ENCODE results near the gene SELENOW.
"Not testable (repeated sequence)": the region's sequence is repeated elsewhere in the genome, so short reads cannot be mapped to it uniquely, and the experiment has no call there.

The SELENOW gene

DNA sequence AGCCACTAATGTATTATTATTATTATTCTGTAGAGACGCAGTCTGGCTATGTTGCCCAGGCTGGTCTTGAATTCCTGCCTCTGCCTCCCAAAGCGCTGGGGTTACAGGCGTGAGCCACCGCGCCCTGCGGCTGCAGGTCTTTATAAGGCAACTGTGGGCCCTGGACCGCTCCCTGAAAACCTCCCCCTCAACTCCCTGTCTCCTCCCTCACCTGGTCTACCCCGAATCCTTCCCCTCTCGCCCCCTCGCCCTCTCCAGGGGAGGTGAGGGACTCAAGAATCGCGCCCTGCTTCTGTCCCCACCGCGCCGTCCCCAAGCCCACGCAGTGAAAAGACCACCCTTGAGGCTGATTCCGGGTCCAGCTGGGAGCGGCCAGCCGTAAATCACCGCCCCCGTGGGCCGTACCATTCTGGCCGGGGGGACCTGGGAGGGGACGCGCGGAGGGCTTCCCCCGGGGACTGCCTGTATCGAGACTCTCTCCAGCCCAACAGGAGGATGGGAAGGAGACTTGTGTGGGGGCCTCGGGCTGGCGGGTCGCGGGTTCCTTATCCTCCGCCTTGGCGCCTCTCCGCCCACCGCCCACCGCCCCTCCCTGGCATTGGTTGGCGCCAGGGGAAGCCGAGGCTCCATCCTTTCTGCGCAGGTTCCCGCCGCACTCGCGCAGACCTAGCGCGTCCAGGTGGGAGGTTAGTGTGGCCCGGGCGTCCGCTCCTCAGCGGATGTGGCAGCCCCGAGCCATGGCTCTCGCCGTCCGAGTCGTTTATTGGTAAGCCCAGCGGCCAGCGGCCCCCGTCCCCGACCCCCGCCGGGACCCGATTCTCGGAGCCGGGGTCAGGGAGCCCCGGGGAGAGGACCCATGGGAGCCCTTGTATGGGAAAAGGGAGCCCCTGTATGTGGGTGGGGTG is at the start of gene SELENOW:
SELENOW (plus strand) TSS at position 655 of the 905 bp plus-strand sequence; CDS start at position 738, 83 bp downstream.
- in situ Hi-C loops (cut with MboI; ENCODE audit: low sequenced_read_pairs), result no loop called here

DNA sequence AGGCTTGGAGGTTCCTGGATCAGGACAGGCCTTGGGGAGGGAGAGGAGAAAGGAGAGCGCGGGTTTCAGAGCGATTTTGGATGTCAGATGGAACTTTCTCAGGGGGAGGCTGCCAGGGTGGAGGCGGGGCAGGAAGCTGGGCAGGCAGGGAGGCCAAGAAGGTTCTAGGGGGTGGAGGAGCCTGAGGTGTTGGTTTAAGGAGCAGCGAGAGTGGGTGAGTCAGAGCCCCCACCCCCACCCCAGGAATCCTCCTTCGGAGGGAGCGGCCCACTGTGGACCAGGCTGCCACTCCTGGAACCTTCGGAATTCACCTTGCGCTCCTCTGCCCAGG is 49.1 kb upstream of the SELENOW start:
- in situ Hi-C loops (cut with MboI; ENCODE audit: low sequenced_read_pairs), result no loop called here

DNA sequence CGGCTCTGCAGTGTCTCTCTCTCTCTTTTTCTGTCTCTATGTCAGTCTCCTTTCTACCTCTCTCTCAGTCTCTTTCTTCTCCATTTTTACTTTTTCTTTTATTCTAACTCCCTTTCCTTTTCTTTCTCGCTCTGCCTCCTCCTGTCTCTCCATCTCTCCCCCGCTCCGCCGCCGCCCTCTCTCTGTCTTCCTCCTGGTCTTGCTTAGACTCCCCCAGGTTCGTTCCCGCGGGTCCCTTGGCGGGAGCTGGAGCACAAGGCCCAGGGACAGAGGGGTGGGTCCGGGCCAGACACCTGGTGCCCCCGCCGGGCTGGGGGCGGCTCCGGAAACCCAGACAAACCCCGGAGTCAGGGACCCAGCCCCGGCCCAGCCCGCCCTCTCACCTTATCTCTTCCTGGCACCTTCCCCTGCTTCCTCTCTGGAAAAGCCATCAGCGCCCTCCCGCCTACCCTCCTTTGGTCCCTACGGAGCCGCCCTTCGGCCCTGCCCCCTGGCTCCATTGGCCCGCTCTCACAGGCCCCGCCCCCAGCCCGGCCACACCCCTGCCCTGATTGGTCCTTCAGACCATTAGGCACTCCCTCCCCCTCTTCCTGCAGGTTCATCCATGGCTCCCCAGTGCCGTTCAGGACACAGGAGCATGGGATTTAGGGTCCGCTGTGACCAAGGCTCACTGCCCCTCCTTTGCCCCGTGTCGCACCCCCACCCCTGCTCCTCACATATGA is 48.5 kb upstream of the SELENOW start:
- in situ Hi-C loops (cut with MboI; ENCODE audit: low sequenced_read_pairs), result no loop called here

DNA sequence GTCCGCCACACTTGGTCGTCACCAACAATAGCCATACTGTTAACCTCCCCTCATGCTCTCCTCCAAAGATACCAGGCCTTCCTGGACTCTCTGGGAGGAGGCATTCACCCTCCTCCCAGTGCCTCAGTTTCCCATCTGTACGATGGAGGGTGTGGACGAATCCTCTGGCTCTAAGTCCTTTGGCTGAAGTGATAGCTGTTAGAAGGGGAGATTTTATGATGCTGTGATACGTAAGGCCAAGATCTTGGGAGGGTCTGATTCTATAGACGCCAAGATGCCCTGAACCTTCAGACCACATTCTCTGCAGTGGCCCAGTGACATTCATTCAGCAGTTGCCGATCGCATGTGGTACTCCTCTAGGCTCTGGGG is 48.0 kb upstream of the SELENOW start:
- in situ Hi-C loops (cut with MboI; ENCODE audit: low sequenced_read_pairs), result no loop called here

DNA sequence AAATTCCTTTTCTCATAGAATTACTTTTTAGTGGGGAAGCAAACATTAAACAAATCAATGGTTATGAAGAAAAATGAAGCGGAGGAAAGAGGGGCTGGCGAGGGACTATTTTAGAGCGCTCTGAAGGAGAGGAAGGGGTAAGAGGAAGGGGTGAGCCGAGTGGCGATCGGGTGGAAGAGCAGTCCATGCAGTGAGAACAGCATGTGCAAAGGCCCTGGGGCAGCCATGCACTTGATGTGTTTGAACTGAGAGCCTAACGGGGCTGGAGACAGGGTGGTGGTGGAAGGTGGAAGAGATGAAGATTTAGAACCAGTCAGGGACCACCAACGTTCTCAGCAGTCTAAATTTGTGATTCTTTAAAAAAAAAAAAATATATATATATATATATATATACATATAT is 47.6 kb upstream of the SELENOW start:
- in situ Hi-C loops (cut with MboI; ENCODE audit: low sequenced_read_pairs), result no loop called here

DNA sequence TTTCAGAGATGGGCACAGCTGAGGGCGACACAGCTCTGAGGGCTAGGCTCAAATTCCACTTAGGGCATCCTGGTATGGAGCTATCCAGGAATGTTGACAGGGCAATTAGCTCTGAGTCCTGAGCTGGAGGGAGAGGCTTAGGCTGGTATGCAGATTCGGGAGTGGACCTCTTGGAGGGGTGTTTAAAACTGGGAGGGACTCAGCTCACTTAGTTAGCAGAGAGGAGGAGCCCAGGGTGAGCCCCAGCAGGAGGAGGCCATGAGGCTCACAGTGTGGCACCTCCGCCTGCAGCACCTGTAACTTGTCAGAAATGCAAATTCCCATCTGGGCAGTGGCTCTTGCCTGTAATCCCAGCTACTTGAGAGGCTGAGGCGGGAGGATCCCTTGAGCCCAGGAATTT is 43.4 kb upstream of the SELENOW start:
- in situ Hi-C loops (cut with MboI; ENCODE audit: low sequenced_read_pairs), result no loop called here

DNA sequence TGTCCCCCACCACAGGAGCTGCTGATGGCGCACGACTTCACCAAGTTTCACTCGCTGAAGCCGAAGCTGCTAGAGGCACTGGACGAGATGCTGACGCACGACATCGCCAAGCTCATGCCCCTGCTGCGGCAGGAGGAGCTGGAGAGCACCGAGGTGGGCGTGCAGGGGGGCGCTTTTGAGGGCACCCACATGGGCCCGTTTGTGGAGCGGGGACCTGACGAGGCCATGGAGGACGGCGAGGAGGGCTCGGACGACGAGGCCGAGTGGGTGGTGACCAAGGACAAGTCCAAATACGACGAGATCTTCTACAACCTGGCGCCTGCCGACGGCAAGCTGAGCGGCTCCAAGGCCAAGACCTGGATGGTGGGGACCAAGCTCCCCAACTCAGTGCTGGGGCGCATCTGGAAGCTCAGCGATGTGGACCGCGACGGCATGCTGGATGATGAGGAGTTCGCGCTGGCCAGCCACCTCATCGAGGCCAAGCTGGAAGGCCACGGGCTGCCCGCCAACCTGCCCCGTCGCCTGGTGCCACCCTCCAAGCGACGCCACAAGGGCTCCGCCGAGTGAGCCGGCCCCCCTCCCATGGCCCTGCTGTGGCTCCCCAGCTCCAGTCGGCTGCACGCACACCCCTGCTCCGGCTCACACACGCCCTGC is 37.5 kb upstream of the SELENOW start:
- in situ Hi-C loops (cut with MboI; ENCODE audit: low sequenced_read_pairs), result no loop called here

DNA sequence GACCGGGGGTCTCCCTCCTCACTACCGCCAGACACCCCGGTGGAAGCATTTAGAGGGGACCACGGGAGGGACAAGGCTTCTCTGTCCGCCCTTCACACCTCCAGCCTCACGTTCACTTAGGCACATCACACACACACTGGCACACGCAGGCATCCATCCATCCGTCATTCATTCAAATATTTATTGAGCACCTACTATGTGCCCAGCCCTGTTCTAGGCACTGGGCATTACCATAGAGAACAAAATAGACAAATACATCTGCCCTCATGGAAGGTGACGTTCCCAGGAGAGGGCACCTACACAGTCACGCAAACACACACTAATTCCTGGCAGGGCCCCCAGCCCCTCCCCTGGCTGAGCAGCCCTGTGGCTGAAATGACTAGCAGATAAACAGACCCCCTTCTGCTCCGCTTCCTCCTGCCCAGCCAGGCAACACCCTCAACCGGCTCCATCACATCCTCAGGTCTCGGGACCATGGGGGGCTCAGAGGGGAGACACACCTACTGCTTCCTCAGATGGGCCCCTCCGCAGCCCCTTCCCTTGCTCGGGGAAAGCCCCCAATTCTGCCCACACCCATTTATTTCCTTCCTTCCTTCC is 36.9 kb upstream of the SELENOW start:
- in situ Hi-C loops (cut with MboI; ENCODE audit: low sequenced_read_pairs), result no loop called here

DNA sequence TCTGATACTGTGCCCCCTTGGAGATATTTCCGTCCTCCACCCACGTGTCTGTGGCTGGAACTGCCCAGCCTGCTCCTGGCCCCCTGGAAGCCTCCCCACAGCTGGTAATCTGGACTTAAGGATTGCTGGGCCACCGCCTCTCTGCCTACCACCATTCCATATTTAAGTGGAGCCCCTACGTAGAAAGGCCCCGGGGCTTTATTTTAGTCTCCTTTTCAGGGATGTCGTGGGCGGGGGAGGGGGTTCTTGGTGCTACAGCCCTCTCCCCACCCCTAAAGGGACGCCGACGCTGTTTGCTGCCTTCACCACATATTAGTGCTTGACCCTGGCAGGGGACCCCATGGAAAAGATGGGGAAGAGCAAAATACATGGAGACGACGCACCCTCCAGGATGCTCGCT is 35.9 kb upstream of the SELENOW start:
- in situ Hi-C loops (cut with MboI; ENCODE audit: low sequenced_read_pairs), result no loop called here

DNA sequence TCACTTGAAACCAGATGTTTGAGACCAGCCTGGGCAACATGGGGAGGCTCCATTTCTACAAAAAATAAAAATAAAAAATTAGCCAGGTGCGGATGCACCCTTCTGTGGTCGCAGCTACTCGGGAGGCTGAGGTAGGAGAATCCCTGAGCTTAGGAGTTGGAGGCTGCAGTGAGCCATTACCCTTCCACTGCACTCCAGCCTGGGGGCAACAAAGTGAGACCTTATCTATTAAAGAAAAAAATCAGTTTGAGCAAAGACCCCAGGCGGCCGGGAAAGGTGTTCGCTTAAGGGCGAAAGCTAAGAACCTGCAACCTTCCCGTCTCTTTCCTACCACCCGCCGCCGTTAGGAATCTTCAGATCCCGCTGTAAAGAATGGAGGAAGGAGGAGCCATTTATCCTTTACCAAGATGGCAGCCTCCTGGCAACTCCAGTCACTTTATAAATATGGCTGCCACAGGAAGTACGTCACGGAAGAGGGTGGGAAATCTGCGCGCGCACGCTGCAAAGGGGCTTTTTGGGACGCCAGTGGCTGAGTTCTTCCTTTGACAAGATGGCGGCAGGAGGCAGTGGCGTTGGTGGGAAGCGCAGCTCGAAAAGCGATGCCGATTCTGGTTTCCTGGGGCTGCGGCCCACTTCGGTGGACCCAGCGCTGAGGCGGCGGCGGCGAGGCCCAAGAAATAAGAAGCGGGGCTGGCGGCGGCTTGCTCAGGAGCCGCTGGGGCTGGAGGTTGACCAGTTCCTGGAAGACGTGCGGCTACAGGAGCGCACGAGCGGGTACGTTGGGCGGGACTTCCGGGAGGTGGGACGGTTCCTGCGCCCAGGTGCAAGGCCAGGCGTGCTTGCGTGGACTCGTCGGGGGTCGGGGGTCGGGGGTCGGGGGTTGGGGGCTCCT is 33.2 kb upstream of the SELENOW start, which contains the start of gene NOP53:
NOP53 (plus strand) TSS at position 537 of the 892 bp plus-strand sequence; CDS start at position 551, 14 bp downstream.
- in situ Hi-C loops (cut with MboI; ENCODE audit: low sequenced_read_pairs), result no loop called here

DNA sequence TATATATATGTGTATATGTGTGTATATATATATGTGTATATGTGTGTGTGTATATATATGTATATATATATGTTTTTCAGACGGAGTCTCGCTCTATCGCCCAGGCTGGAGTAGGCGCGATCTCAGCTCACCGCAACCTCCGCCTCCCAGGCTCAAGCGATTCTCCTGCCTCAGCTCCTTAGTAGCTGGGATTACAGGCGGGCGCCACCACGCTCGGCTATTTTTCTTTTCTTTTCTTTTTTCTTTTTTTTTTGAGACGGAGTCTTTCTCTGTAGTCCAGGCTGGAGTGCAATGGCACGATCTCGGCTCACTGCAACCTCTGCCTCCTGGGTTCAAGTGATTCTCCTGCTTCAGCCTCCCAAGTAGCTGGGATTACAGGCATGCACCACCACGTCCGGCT is 32.4 kb upstream of the SELENOW start:
- in situ Hi-C loops (cut with MboI; ENCODE audit: low sequenced_read_pairs), result not testable (repeated sequence)

DNA sequence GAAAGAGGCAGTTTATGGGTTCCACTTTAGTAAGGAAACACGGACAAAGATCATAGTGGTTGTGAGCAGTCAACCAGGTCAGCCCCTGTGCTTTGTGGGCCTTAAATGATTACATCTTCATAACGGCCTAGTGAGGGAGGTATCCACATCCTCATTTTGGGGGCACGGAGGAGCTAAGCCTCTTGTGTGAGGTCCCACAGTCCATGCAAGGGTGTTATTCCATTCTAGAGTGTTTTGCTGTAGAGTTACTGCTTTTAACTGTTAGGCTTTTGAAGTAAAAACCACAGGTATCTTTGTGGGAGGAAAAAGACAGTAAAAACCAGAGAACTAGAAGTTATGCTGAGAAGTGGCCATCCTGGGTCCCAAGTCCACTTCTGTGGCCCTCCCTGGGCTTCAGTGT is 29.2 kb upstream of the SELENOW start:
- in situ Hi-C loops (cut with MboI; ENCODE audit: low sequenced_read_pairs), result no loop called here

DNA sequence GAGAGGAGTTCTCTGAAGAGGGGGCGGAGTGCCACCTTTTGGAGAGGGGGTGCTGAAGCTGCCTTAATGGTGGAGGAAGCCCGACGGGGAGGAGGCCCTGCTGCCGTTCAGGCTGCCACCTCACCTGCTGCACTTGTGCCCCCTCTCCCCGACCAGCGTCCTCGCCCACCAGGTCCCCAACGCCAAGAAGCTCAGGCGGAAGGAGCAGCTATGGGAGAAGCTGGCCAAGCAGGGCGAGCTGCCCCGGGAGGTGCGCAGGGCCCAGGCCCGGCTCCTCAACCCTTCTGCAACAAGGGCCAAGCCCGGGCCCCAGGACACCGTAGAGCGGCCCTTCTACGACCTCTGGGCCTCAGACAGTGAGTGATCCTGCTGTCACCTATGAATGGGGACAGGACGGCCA is 27.8 kb upstream of the SELENOW start:
- in situ Hi-C loops (cut with MboI; ENCODE audit: low sequenced_read_pairs), result no loop called here

DNA sequence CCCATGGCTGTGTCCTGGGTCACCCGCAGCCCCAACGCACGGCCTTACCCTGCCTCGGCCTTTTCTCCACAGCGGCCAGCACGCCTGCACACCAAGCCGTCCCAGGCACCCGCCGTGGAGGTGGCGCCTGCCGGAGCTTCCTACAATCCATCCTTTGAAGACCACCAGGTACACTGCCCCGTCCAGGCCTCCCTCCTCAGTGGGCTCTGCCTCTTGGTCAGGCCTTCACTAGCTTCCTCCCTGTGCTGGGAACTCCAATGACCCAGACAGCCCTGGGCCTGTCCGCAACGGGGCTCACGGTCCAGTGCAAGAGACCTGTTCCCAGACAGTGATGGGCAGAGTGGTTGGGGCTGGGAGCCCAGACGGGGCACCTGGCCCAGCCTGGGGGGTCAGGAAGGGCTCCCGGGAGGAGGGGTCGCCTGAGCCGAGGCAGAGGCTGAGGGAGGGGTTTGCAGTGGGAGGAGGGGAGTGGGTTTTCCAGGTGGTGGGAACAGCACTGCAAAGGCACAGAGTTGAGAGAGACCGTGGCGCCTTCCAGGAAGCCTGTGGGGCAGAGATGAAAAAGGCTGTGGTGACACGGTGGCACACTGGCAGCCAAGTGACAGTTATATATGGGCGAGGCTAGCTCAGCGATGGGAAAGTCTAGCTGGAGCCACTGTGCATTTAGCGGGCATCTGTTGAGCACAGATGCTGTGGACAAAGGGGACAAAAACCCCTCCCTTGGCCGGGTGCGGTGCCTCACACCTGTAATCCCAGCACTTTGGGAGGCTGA is 25.9 kb upstream of the SELENOW start:
- in situ Hi-C loops (cut with MboI; ENCODE audit: low sequenced_read_pairs), result no loop called here

DNA sequence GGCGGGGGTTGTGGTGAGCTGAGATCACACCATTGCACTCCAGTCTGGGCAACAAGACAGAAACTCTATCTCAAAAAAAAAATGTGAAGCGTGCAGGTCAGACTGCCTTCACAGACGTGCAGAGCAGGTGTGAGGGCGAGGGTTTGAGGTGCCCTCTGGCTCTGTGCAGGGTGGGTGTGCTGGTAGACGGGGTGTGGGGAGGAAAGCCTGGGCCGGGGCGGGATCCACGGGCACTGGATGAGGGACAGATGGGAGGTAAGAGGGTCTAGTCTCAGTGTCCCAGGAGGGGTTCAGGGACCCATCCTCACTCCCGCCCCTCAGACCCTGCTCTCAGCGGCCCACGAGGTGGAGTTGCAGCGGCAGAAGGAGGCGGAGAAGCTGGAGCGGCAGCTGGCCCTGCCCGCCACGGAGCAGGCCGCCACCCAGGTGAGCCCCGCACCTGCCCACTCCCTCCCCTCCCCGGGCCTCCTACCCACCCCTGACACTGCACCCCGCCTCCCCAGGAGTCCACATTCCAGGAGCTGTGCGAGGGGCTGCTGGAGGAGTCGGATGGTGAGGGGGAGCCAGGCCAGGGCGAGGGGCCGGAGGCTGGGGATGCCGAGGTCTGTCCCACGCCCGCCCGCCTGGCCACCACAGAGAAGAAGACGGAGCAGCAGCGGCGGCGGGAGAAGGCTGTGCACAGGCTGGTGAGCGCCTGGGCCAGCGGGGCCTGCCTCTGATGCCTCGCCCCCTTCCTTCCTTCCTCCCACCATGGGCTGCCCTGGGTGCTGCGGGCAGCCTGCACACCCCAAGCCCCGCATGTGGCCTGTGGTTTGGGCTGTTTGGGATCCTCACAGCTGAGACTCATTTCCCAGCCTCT is 24.1 kb upstream of the SELENOW start:
- in situ Hi-C loops (cut with MboI; ENCODE audit: low sequenced_read_pairs), result no loop called here

DNA sequence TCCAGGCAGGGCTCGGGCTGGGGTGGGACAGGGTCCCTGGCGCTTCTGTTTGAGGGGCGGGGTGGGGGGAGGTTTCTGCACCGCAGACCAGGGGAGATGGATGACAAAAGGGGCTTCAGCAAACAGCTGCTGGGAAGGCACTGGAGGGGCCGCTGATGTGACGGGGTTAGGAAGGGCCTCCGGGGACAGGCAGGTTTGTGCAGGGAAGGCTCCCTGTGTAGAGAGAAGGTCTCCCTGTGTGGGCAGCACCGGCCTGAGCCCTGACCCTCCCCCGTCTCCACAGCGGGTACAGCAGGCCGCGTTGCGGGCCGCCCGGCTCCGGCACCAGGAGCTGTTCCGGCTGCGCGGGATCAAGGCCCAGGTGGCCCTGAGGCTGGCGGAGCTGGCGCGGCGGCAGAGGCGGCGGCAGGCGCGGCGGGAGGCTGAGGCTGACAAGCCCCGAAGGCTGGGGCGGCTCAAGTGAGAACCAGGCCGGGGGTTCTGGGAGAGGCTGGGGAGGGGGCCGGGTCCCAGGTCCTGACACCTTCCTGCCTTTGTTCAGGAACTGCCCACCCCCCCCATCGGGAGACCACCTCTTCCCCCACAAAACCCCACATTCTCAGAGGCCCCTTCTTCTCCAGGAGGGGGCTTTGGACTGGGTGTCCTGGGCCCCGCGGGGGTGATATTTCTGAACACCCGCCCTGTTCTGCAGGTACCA is 23.3 kb upstream of the SELENOW start:
- in situ Hi-C loops (cut with MboI; ENCODE audit: low sequenced_read_pairs), result no loop called here

DNA sequence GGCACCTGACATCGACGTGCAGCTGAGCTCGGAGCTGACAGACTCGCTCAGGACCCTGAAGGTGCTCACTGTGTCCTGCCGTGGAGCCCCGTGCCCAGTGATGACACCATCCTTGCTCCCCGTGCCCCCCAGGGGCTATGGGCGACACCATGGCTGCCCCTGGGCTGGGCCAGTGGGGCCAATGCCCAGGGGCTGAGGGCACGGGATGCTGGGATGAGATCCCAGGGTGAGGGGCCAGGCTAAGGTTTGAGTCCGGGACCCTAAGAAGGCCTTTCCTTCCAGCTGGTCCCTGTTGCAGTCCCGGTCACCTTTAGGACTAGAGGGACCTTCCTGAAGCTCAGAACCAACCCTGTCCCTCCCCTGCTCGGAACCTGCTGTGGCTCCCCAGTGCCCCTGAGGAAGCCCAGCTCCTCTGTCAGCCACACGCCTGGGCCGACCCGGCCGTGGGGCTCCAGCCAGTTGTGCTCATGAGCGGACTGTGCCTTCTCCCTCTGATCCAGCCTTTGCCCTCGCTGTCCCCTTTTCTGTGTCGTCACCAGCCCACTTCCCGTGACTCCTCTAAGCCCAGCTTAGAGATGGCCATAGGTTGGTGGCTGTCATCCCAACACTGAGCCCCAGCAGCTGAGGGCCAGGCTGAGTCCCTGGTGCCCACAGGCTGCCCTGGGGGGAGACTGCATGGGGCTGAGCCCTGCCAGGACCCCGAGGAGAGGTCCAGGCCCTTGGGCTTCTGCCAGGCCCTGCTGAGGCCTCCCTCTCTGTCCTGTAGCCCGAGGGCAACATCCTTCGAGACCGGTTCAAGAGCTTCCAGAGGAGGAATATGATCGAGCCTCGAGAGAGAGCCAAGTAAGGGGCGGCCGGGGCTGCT is 22.5 kb upstream of the SELENOW start:
- in situ Hi-C loops (cut with MboI; ENCODE audit: low sequenced_read_pairs), result no loop called here
